Midbrain (tissue), 1 donor: ENCODE data around the gene TBC1D14.
"Not testable (repeated sequence)": the region's sequence is repeated elsewhere in the genome, so short reads cannot be mapped to it uniquely, and the experiment has no call there.

Experiments used
- DNase-seq: peaks from one replicate; lab custom pipeline; 2025; lab: John Stamatoyannopoulos, UW

TBC1D14 gene

GRCh38 chr4:6890358-6890757, 19.3 kb upstream of the TBC1D14 start:
- DNase-seq, result no peak

- DNase-seq, result not testable (repeated sequence)
Observed at GRCh38 chr4:6890971-6891370, 18.7 kb upstream of the TBC1D14 start.

GRCh38 chr4:6891436-6892170, 18.0 kb upstream of the TBC1D14 start:
- DNase-seq, result no peak

GRCh38 chr4:6892190-6892908, 17.3 kb upstream of the TBC1D14 start:
- peak; percentile 24 for DNase-seq

GRCh38 chr4:6892909-6893202, 16.8 kb upstream of the TBC1D14 start:
- no peak for DNase-seq

GRCh38 chr4:6893449-6894085, 16.1 kb upstream of the TBC1D14 start:
- DNase-seq, result no peak

- no peak for DNase-seq
Observed at GRCh38 chr4:6894086-6894478, 15.5 kb upstream of the TBC1D14 start.

- DNase-seq, result no peak
Observed at GRCh38 chr4:6894528-6895498, 14.8 kb upstream of the TBC1D14 start.

GRCh38 chr4:6896035-6896434, 13.6 kb upstream of the TBC1D14 start:
- DNase-seq, result no peak

GRCh38 chr4:6898763-6899162, 10.9 kb upstream of the TBC1D14 start:
- no peak for DNase-seq

- no peak for DNase-seq
Observed at GRCh38 chr4:6900181-6900812, 9.3 kb upstream of the TBC1D14 start.

GRCh38 chr4:6900956-6901355, 8.7 kb upstream of the TBC1D14 start:
- DNase-seq, result no peak

- no peak for DNase-seq
Observed at GRCh38 chr4:6901669-6902317, 7.8 kb upstream of the TBC1D14 start.

- DNase-seq, result no peak
Observed at GRCh38 chr4:6902318-6903042, 7.1 kb upstream of the TBC1D14 start.

GRCh38 chr4:6905516-6906445, 3.8 kb upstream of the TBC1D14 start:
- DNase-seq, result peak; percentile 57

GRCh38 chr4:6906486-6906885, 3.1 kb upstream of the TBC1D14 start:
- DNase-seq, result not testable (repeated sequence)

- DNase-seq, result peak; percentile 46
Observed at GRCh38 chr4:6907658-6908191, 1.9 kb upstream of the TBC1D14 start.

- no peak for DNase-seq
Observed at GRCh38 chr4:6908432-6909112, 1.1 kb upstream of the TBC1D14 start.
